Activated CD4-positive, CD25-positive, alpha-beta regulatory T cell treated with anti-CD3 and anti-CD28 coated beads, Interleukin-2, amount 50 U/mL, for 72 hours (primary cell): ENCODE data around the gene ABR.

ENCODE experiments used
- DNase-seq: peaks from one replicate; pipeline ENCODE4 v3.0.0; 2021

Gene ABR

DNA sequence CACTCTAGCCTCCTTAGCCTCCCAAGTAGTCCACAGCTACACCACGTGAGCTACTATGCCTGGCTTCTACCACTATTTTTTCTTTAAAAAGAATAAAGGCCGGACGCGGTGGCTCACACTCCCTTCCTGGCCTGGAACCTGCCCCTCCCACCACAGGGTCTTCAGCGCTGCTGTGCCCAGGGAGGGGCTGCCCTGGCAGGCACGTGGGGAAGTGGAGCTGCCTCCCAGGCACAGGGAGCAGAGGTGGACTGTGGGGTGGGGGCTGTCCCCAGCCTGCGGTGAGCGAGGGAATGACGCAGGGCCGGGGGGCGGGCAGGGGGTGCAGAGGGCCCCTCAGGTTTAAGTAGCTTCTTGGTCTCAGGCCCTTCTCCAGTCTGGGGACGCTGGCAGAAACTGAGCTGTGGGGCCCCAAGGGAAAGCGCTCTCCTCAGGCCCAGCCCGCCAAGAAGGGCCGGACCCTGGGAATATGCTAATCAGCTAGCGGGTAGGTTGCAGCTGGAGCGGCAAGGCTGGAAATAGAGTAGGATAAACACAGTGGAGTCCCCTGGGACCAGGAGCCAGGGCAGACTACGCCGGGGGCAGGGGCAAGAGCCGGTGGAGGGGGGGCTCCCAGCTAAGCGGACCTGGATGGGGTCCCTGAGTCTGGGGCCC lies 136.1 kb downstream of the ABR start:
- DNase-seq = no peak

- DNase-seq = no peak
Observed at GRCh38 chr17:1042486-1042885, 137.3 kb downstream of the ABR start.

GRCh38 chr17:1041746-1042145 lies 138.0 kb downstream of the ABR start:
- DNase-seq = no peak

DNA sequence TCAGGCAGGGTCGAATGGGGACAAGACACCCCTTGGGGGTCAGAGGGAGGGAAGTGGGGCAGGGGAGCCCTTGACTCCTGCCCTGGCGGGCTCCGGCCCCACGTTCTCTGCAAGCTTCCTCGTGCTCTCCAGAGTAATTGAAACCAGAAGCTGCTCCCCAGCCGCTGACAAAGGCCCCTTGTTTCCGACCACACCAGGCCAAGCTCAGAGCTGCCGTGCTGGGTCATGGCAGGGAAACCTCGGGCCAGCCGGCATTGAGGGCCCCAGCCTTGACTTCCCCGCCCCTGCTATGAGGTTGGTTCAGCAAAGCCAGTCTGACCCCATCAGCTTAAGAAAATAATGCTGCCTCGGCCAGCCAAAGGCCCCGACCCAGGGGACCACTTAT lies 139.6 kb downstream of the ABR start:
- DNase-seq = no peak

- DNase-seq = no peak
Observed at GRCh38 chr17:1039511-1040215, 140.1 kb downstream of the ABR start.

DNA sequence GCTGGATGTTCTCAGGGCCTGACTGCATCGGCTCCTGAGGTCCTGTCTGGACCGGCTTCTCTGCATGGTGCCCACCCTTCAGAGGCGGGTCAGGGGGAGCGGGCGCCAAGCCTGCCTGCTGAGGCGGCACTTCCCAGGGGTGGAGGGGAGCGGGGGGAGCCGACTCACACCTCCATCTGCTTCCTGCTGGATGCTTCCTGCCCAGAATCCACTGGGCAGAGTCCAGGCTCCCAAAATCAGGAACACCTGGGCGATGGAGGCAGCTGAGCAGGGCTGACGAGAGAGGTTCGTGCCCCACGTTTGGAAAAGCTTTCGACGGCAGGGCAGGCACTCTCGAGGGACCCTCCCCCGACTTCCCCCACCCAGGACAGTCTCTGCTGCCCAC lies 140.7 kb downstream of the ABR start:
- no peak for DNase-seq

DNA sequence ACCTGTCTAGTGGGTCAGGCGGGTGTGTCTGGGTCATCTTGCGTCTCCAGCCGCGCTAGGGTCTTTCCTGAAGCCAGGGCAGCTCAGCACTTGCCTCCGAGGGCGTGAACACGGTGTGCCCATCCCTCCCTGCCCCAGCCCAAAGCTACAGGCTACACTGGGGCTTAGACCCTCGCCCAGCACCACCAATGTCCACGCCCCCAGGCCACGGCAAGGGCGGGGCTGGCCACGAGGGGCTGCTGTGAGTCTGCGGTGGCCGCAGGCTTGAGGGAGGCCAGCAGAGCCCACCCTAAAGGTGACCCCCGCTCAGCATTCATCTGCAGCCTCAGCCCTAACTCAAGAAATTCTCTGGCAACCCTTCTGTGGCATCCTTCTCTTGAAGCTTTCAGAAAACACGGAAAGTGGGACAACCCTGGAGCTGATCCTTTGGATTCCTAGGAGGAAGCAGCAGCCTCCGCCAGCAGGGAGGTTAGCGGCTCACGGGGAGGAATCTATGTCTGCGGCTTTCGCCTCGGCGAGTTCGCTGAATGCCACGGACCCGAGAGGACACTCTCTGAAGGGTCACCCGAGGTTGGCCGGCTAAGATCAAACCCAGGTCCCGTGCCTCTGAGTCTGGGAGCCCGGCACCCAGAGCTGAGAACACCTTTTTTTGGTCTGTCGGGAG lies 141.2 kb downstream of the ABR start:
- no peak for DNase-seq

DNA sequence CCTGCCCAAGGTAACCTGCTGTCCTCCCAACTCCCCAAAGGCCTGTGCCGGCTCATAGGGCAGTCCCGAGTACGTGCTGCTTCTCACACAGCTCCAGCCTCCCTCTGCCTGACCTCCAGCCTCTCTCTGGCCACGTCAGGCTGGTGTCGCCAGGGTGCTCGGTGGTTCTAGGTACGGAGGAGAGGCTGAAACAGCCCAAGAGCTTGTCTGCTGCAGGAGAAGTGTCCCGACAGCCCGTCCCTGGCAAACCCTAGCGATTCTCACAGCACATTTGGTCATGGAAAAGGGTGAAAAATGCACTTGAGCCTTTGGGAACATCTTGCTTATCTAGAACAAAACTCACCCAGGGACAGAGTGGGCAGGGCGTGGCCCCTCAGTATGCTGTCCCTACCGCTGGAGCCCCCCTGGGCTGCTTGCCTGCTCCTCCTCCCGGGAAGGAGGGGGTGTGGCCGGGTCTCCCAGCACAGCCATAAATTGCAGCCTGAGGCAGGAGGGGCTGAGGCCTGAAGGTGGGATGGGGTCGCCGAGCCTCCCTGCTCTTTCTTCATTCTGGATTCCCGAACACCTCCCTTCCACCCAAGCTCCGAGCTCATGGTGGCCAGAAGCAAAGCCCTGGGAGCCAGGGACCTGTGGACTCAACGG lies 142.4 kb downstream of the ABR start:
- no peak for DNase-seq

DNA sequence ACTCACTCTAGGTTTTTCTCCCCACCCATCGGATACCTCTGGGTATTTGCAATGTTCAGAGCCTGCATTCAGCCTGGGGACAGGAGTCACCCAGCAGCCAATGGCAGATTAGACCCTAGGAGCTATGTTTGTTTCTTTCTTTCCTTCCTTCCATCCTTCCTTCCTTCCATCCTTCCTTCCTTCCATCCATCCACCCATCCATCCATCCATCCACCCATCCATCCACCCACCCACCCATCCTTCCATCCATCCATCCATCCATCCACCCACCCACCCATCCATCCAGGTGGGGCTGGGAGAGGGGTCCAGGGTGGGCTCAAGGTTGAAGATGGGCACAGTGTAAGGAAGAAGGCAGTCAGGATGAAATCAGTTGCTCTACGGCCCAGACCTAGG lies 142.9 kb downstream of the ABR start:
- DNase-seq = no peak

DNA sequence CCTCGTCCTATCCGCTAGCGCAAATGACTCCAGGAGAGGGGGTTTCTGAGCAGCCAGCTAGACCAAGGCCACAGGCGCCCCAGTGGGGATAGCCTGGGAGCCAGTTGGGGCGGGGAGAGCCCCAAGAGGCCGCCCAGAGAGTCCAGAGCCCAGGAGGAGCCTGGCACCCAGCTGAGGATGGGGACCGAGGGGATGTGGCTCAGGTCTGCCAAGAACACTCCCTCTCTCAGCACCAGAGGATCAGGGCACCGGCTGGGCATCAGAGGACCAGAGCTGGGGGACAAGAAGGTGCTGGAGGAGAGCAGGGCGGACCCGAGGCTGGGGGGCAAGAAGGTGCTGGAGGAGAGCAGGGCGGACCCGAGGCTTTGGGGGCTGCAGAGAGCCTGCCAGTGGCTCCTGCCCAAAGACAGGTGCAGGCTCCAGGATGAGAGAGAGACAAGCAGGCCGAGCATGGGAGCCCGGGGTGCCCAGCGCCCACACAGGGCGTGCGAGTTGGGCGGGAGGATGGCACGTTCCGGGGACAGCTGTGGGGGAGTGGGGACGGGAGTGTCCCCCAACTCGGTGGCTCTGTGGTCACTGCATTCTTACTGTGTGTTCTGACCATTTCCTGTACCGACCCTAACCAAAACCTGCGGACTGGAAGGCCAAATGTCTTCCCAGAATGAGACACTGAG lies 143.5 kb downstream of the ABR start:
- DNase-seq = no peak

DNA sequence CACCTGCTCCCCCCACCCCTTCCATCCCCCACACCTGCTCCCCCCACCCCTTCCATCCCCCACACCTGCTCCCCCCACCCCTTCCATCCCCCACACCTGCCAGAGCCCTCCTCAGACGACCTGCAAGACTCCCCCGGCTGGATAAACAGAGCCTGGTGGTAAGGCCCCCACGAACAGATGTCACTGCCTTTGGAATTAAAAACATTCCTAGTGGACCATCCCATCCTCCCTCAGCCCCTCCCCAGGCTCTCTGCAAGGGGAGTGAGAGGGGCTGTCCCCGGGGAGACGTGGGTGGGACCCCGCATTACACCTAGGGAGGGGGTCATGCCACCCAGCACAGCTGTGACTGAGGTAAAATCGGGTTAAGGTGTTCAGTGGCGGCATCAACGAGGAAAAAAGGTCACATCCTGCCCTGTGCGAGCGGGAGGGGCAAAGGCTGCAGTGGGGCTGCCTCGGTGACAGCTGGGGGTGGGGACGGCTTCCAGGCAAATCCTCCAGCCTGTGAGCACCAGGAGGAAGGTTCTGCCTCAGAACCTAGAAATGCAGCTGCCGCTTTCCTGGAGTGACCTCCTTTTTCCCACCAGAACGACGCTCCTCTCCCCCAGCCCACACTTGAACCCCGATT lies 144.1 kb downstream of the ABR start:
- DNase-seq = no peak

DNA sequence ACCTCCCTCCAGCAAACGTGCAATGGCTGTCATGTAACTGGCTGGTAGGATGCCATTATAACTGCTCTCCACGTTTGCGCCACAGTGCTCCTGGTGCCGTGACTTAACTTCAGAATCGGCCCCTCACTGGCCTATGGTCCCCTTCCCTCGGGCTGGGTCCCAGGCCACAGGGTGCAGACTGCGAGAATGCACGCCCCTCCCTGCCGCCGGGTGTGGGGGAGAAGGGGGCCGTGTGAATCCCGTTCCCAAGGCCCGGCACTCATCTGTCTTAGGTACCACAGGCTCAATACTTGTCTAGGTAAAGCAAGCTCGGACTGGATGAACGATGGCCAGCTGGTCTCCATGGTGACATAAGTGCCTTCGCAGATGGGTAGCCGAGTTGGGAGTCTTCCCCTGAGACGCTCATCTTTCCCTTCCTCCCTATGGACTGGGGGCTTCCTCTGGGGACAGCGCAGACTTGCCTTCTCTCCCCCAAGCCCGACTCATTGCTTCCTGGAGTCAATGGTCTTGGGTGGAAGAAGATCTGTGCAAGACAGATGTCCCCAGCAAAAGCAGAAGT lies 145.1 kb downstream of the ABR start:
- no peak for DNase-seq

DNA sequence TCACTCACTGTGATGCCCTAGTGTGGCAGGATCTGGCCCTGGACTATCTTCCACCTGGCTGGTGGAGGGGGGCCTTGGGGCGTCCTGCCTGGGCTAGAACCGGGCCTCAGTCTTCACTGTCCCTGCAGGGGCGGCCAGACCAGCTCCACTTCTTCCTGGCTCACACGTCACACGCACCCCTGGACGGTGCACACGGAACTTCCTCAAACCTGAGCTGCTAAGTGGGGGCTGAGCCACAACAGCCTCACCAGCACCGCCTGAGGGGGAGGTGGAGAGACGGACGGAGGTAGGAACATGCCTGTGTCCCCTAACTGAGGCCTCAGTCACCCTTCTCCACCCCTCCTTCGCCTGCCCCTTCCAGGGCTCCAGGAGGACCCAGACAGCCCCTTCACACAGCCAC lies 146.3 kb downstream of the ABR start:
- no peak for DNase-seq

DNA sequence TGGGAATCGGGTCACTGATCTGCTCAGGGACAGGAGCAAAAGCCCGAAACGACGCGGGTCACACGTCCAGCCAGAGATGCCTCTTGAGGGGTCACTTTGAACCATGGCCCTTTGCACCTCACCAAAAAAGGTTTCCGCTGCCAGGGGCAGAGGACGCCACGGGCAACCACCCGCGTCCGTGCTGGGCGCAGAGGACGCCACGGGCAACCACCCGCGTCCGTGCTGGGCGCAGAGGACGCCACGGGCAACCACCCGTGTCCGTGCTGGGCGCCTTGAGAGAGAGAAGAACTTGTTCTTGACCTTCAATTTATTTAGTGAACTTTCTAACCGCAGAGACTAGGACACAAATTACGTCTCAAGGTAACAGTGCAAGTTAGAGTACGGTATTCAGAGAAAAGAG lies 147.4 kb downstream of the ABR start:
- no peak for DNase-seq

- DNase-seq = no peak
Observed at GRCh38 chr17:1031711-1032110, 148.1 kb downstream of the ABR start.

GRCh38 chr17:1030684-1031532 lies 148.9 kb downstream of the ABR start:
- DNase-seq = no peak

GRCh38 chr17:1029922-1030644 lies 149.7 kb downstream of the ABR start:
- no peak for DNase-seq

GRCh38 chr17:1029196-1029921 lies 150.4 kb downstream of the ABR start:
- no peak for DNase-seq

- no peak for DNase-seq
Observed at GRCh38 chr17:1027044-1027443, 152.7 kb downstream of the ABR start.

DNA sequence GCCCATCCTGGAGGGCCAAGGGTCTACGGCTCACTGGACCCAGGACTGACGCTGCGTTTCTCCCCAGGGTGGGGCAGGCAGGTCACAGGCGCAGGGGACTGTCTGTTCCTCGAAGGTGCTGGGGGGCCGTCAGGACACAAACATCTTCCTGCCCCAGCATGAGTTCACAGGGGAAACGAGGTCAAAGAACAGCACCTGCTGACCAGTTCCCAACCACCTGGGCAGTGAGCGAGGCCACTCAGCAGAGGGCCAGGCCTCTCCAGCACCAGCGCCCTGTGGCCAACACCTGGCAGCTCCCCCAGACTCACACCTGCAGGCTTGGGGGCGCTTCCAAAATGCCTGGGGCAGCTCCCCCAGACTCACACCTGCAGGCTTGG lies 153.2 kb downstream of the ABR start:
- no peak for DNase-seq
